ENCODE data around the gene CHIT1. TPM values are rescaled to one million over a fixed set of nuclear protein-coding genes. Genes with fewer than 3 reads are reported as not detected.

The CHIT1 gene
- polyA plus RNA-seq, 1 donor = 0.71 TPM

- DNase-seq (ENCODE audit: low read depth) = peak; percentile 51
These were observed 13.0 kb downstream of the CHIT1 start for GRCh38 chr1:203216274-203217138.

- no peak for DNase-seq (ENCODE audit: low read depth)
These were observed 13.9 kb downstream of the CHIT1 start for GRCh38 chr1:203215573-203215972.

- DNase-seq (ENCODE audit: low read depth) = no peak
These were observed 14.6 kb downstream of the CHIT1 start for GRCh38 chr1:203214871-203215270.

- DNase-seq (ENCODE audit: low read depth) = no peak
These were observed 16.3 kb downstream of the CHIT1 start for GRCh38 chr1:203213126-203213525.

GRCh38 chr1:203211812-203212211 is 17.7 kb downstream of the CHIT1 start:
- no peak for DNase-seq (ENCODE audit: low read depth)

GRCh38 chr1:203210988-203211387 is 18.5 kb downstream of the CHIT1 start:
- no peak for DNase-seq (ENCODE audit: low read depth)

GRCh38 chr1:203210350-203210749 is 19.1 kb downstream of the CHIT1 start:
- DNase-seq (ENCODE audit: low read depth) = no peak

- DNase-seq (ENCODE audit: low read depth) = no peak
These were observed 21.3 kb downstream of the CHIT1 start for GRCh38 chr1:203208181-203208580.

GRCh38 chr1:203207751-203208150 is 21.7 kb downstream of the CHIT1 start:
- DNase-seq (ENCODE audit: low read depth) = no peak

- no peak for DNase-seq (ENCODE audit: low read depth)
These were observed 23.3 kb downstream of the CHIT1 start for GRCh38 chr1:203206129-203206687.

GRCh38 chr1:203204756-203205155 is 24.7 kb downstream of the CHIT1 start:
- no peak for DNase-seq (ENCODE audit: low read depth)

- peak; percentile 4 for DNase-seq (ENCODE audit: low read depth)
These were observed 26.8 kb downstream of the CHIT1 start for GRCh38 chr1:203202431-203203245.

GRCh38 chr1:203201516-203202205 is 27.8 kb downstream of the CHIT1 start:
- no peak for DNase-seq (ENCODE audit: low read depth)

GRCh38 chr1:203200916-203201315 is 28.6 kb downstream of the CHIT1 start:
- no peak for DNase-seq (ENCODE audit: low read depth)

- DNase-seq (ENCODE audit: low read depth) = peak; percentile 11
These were observed 29.5 kb downstream of the CHIT1 start for GRCh38 chr1:203199816-203200571.

GRCh38 chr1:203199481-203199815 is 30.0 kb downstream of the CHIT1 start:
- DNase-seq (ENCODE audit: low read depth) = no peak

GRCh38 chr1:203199002-203199401 is 30.5 kb downstream of the CHIT1 start:
- no peak for DNase-seq (ENCODE audit: low read depth)

- DNase-seq (ENCODE audit: low read depth) = no peak
These were observed 31.8 kb downstream of the CHIT1 start for GRCh38 chr1:203197625-203198024.

GRCh38 chr1:203196371-203196770 is 33.1 kb downstream of the CHIT1 start:
- no peak for DNase-seq (ENCODE audit: low read depth)

GRCh38 chr1:203190949-203191348 is 38.5 kb downstream of the CHIT1 start:
- no peak for DNase-seq (ENCODE audit: low read depth)

GRCh38 chr1:203189951-203190352 is 39.5 kb downstream of the CHIT1 start:
- DNase-seq (ENCODE audit: low read depth) = no peak
